ENCODE results near the gene ACBD3. TPM values are rescaled to one million over a fixed set of nuclear protein-coding genes. Genes with fewer than 3 reads are reported as not detected.
A peak's percentile ranks its signal among the peaks of the same experiment; 100 is the strongest.

The ACBD3 gene
- total RNA-seq, 4 donors from 2014 or later = 28.1 to 53.6 (median 32.6) TPM

GRCh38 chr1:226107471-226108460 is 78.8 kb downstream of the ACBD3 start:
- 78% methylated on average over 3 of the region's 3 CpGs for WGBS
- Histone ChIP-seq H3K4me3 (no peak overlapping the region), H3K4me1 (peaks cover 28 to 31% (median 30%) of the 10 kb centered on the region in 4 donors), H3K27ac (replicated peaks in 1 of 4) (peak overlapping the region in 3 of 4 donors; percentile 96 to 100 (median 99)), H3K27me3 (no peaks in the 10 kb centered on the region), H3K36me3 (no peaks in the 10 kb centered on the region), H3K9me3 (no peaks in the 10 kb centered on the region)
- DNase-seq (ENCODE audit: extremely low spot score) = no peak
- intact Hi-C loops (cut with DNase I) = no loop called here
- TF ChIP-seq POLR2AphosphoS5 (IDR thresholded peaks at IDR 0.05) = no peak

- WGBS = 71% methylated on average over 8 of the region's 8 CpGs
- H3K9me3 ChIP-seq = no peaks in the 10 kb centered on the region
- no peak overlapping the region for H3K27ac ChIP-seq (replicated peaks in 1 of 4)
- no peaks in the 10 kb centered on the region for H3K27me3 ChIP-seq
- TF ChIP-seq CTCF (IDR thresholded peaks at IDR 0.05) = no peak
- no peak for TF ChIP-seq EP300 (IDR thresholded peaks at IDR 0.05)
- TF ChIP-seq POLR2AphosphoS5 (IDR thresholded peaks at IDR 0.05) = no peak
- no peak for TF ChIP-seq POLR2A (IDR thresholded peaks at IDR 0.05; ENCODE audit: low read depth)
- peaks cover 23 to 28% (median 27%) of the 10 kb centered on the region in 4 donors for H3K4me1 ChIP-seq
- intact Hi-C loops (cut with DNase I) = no loop called here
- no peaks in the 10 kb centered on the region for H3K36me3 ChIP-seq
- H3K4me3 ChIP-seq = no peak overlapping the region
- DNase-seq (ENCODE audit: extremely low spot score) = no peak
Measured at GRCh38 chr1:226104671-226105121, 81.8 kb downstream of the ACBD3 start.

- Histone ChIP-seq H3K4me1 (peaks cover 9 to 14% (median 14%) of the 10 kb centered on the region in 4 donors), H3K4me3 (peak overlapping the region; percentile 48 to 60 (median 54)), H3K27ac (replicated peaks in 1 of 4) (no peak overlapping the region), H3K9me3 (no peaks in the 10 kb centered on the region), H3K27me3 (no peaks in the 10 kb centered on the region), H3K36me3 (no peaks in the 10 kb centered on the region)
- WGBS = 12% methylated on average over 28 of the region's 32 CpGs
- TF ChIP-seq CTCF (IDR thresholded peaks at IDR 0.05) (no peak), POLR2AphosphoS5 (IDR thresholded peaks at IDR 0.05) (peak in 1 of 2 donors; percentile 20)
- DNase-seq (ENCODE audit: extremely low spot score) = no peak
- intact Hi-C loops (cut with DNase I) = no loop called here
Measured at GRCh38 chr1:226100436-226101391, 85.8 kb downstream of the ACBD3 start.

GRCh38 chr1:226098870-226099835 is 87.4 kb downstream of the ACBD3 start:
- intact Hi-C loops (cut with DNase I) = no loop called here
- TF ChIP-seq EP300 (IDR thresholded peaks at IDR 0.05) = no peak
- TF ChIP-seq CTCF (IDR thresholded peaks at IDR 0.05) = no peak
- no peak for TF ChIP-seq POLR2A (IDR thresholded peaks at IDR 0.05; ENCODE audit: low read depth)
- TF ChIP-seq POLR2AphosphoS5 (IDR thresholded peaks at IDR 0.05) = no peak
- Histone ChIP-seq H3K27ac (replicated peaks in 1 of 4) (no peak overlapping the region), H3K36me3 (no peaks in the 10 kb centered on the region), H3K27me3 (no peaks in the 10 kb centered on the region), H3K9me3 (no peaks in the 10 kb centered on the region), H3K4me1 (peaks cover 9 to 14% (median 14%) of the 10 kb centered on the region in 4 donors), H3K4me3 (no peak overlapping the region)
- 100% methylated on average over 3 of the region's 3 CpGs for WGBS
- DNase-seq (ENCODE audit: extremely low spot score) = no peak
